ENCODE results near the gene SOHLH1. TPM values are rescaled to one million over a fixed set of nuclear protein-coding genes. Genes with fewer than 3 reads are reported as not detected.
"Not testable (repeated sequence)": the region's sequence is repeated elsewhere in the genome, so short reads cannot be mapped to it uniquely, and the experiment has no call there.

Gene SOHLH1
- total RNA-seq, 1 experiment from 2014 or later = not detected

DNA sequence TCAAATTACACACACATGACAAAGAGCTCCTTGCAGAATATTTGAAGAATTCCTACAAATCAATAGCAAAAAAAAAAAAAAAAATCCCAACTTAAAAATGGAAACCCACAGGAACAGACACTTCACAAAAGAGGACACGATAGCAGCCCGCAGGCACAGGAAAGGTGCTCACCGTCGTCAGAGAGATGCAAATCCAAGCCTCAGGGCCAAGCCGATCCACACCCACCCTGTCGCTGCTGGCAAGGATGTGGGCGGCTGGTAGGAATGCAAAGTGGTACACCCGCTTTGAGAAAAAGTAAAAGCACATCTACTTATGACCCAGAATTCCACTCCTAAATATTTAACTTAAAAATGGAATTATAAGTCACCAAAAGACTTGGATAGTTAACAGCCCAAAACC lies 25.3 kb downstream of the SOHLH1 start:
- peaks cover 3% of the 10 kb centered on the region for H3K4me1 Mint-ChIP-seq
- ChIA-PET CTCF (interaction anchor here (0.7 kb wide), 1 partner anchor 56 kb away, joined by 5 read pairs; no protein-coding TSS in a partner anchor), POLR2A (no interaction called here)

DNA sequence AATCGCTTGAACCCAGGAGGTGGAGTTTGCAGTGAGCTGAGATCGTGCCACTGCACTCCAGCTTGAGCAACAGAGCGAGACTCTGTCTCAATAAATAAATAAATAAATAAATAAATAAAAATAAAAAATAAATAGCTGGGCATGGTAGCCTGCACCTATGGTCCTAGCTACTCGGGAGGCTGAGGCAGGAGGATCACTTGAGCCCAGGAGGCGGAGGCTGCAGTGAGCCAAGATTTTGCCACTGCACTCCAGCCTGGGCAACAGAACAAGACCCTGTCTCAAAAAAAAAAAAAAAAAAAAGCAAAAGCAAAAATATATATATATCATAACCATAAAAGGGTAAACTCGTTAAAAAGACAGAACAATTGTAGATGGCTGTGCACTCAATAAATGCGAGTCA lies 26.5 kb downstream of the SOHLH1 start:
- POLR2A ChIA-PET; H3K4me1 Mint-ChIP-seq; ATAC-seq; H3K27me3 Mint-ChIP-seq (ENCODE audit: low read depth); H3K27ac Mint-ChIP-seq; DNase-seq (ENCODE audit: low spot score); H3K4me3 Mint-ChIP-seq: not testable (repeated sequence)
- CTCF ChIA-PET = interaction anchor here (0.5 to 2.1 kb wide), 3 partner anchors 48 to 521 kb away, joined by 3 to 8 read pairs (median 3); no protein-coding TSS in a partner anchor
- Mint-ChIP-seq H3K9me3 (peaks cover 11% of the 10 kb centered on the region), H3K36me3 (peaks cover 11% of the 10 kb centered on the region)

More for the DNA sequence above, 25.3 kb downstream of the SOHLH1 start:
- Mint-ChIP-seq H3K27ac (no peak overlapping the region), H3K9me3 (peaks cover 4% of the 10 kb centered on the region), H3K4me3 (no peak overlapping the region), H3K27me3 (ENCODE audit: low read depth) (no peaks in the 10 kb centered on the region), H3K36me3 (peaks cover 4% of the 10 kb centered on the region)
- TF ChIP-seq FOXJ3 (CRISPR knock-in tag; IDR thresholded peaks at IDR 0.05; ENCODE audit: borderline replicate concordance) (no peak), IRF2 (CRISPR knock-in tag; IDR thresholded peaks at IDR 0.05; ENCODE audit: borderline replicate concordance, low read depth) (no peak), SP1 (CRISPR knock-in tag; conservative IDR thresholded peaks at IDR 0.05) (no peak), SOX15 (CRISPR knock-in tag; IDR thresholded peaks at IDR 0.05) (no peak), ZNF416 (CRISPR knock-in tag; IDR thresholded peaks at IDR 0.05) (no peak), ELF4 (CRISPR knock-in tag; IDR thresholded peaks at IDR 0.05; ENCODE audit: low read depth) (no peak), FOXP1 (CRISPR knock-in tag; IDR thresholded peaks at IDR 0.05; ENCODE audit: borderline replicate concordance) (no peak), MXD4 (CRISPR knock-in tag; IDR thresholded peaks at IDR 0.05; ENCODE audit: borderline replicate concordance) (no peak), ETV6 (CRISPR knock-in tag; IDR thresholded peaks at IDR 0.05) (no peak), HMGA2 (CRISPR knock-in tag; IDR thresholded peaks at IDR 0.05) (no peak), ZNF121 (CRISPR knock-in tag; IDR thresholded peaks at IDR 0.05) (no peak), NFATC4 (CRISPR knock-in tag; IDR thresholded peaks at IDR 0.05) (no peak)
- TF ChIP-seq, protein P1, sequence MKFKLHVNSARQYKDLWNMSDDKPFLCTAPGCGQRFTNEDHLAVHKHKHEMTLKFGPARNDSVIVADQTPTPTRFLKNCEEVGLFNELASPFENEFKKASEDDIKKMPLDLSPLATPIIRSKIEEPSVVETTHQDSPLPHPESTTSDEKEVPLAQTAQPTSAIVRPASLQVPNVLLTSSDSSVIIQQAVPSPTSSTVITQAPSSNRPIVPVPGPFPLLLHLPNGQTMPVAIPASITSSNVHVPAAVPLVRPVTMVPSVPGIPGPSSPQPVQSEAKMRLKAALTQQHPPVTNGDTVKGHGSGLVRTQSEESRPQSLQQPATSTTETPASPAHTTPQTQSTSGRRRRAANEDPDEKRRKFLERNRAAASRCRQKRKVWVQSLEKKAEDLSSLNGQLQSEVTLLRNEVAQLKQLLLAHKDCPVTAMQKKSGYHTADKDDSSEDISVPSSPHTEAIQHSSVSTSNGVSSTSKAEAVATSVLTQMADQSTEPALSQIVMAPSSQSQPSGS (CRISPR knock-in tag; IDR thresholded peaks at IDR 0.05; ENCODE audit: borderline replicate concordance, low read depth) = no peak
- TF ChIP-seq, protein P2, sequence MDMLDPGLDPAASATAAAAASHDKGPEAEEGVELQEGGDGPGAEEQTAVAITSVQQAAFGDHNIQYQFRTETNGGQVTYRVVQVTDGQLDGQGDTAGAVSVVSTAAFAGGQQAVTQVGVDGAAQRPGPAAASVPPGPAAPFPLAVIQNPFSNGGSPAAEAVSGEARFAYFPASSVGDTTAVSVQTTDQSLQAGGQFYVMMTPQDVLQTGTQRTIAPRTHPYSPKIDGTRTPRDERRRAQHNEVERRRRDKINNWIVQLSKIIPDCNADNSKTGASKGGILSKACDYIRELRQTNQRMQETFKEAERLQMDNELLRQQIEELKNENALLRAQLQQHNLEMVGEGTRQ (CRISPR knock-in tag; IDR thresholded peaks at IDR 0.05) = no peak
- TF ChIP-seq, protein P3, sequence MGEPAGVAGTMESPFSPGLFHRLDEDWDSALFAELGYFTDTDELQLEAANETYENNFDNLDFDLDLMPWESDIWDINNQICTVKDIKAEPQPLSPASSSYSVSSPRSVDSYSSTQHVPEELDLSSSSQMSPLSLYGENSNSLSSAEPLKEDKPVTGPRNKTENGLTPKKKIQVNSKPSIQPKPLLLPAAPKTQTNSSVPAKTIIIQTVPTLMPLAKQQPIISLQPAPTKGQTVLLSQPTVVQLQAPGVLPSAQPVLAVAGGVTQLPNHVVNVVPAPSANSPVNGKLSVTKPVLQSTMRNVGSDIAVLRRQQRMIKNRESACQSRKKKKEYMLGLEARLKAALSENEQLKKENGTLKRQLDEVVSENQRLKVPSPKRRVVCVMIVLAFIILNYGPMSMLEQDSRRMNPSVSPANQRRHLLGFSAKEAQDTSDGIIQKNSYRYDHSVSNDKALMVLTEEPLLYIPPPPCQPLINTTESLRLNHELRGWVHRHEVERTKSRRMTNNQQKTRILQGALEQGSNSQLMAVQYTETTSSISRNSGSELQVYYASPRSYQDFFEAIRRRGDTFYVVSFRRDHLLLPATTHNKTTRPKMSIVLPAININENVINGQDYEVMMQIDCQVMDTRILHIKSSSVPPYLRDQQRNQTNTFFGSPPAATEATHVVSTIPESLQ (CRISPR knock-in tag; IDR thresholded peaks at IDR 0.05) = no peak
- TF ChIP-seq, protein P4, sequence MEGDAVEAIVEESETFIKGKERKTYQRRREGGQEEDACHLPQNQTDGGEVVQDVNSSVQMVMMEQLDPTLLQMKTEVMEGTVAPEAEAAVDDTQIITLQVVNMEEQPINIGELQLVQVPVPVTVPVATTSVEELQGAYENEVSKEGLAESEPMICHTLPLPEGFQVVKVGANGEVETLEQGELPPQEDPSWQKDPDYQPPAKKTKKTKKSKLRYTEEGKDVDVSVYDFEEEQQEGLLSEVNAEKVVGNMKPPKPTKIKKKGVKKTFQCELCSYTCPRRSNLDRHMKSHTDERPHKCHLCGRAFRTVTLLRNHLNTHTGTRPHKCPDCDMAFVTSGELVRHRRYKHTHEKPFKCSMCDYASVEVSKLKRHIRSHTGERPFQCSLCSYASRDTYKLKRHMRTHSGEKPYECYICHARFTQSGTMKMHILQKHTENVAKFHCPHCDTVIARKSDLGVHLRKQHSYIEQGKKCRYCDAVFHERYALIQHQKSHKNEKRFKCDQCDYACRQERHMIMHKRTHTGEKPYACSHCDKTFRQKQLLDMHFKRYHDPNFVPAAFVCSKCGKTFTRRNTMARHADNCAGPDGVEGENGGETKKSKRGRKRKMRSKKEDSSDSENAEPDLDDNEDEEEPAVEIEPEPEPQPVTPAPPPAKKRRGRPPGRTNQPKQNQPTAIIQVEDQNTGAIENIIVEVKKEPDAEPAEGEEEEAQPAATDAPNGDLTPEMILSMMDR (IDR thresholded peaks at IDR 0.05) = no peak
- TF ChIP-seq, protein P5, sequence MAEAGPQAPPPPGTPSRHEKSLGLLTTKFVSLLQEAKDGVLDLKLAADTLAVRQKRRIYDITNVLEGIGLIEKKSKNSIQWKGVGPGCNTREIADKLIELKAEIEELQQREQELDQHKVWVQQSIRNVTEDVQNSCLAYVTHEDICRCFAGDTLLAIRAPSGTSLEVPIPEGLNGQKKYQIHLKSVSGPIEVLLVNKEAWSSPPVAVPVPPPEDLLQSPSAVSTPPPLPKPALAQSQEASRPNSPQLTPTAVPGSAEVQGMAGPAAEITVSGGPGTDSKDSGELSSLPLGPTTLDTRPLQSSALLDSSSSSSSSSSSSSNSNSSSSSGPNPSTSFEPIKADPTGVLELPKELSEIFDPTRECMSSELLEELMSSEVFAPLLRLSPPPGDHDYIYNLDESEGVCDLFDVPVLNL (CRISPR knock-in tag; IDR thresholded peaks at IDR 0.05; ENCODE audit: borderline replicate concordance, low read depth) = no peak
- TF ChIP-seq, protein P6, sequence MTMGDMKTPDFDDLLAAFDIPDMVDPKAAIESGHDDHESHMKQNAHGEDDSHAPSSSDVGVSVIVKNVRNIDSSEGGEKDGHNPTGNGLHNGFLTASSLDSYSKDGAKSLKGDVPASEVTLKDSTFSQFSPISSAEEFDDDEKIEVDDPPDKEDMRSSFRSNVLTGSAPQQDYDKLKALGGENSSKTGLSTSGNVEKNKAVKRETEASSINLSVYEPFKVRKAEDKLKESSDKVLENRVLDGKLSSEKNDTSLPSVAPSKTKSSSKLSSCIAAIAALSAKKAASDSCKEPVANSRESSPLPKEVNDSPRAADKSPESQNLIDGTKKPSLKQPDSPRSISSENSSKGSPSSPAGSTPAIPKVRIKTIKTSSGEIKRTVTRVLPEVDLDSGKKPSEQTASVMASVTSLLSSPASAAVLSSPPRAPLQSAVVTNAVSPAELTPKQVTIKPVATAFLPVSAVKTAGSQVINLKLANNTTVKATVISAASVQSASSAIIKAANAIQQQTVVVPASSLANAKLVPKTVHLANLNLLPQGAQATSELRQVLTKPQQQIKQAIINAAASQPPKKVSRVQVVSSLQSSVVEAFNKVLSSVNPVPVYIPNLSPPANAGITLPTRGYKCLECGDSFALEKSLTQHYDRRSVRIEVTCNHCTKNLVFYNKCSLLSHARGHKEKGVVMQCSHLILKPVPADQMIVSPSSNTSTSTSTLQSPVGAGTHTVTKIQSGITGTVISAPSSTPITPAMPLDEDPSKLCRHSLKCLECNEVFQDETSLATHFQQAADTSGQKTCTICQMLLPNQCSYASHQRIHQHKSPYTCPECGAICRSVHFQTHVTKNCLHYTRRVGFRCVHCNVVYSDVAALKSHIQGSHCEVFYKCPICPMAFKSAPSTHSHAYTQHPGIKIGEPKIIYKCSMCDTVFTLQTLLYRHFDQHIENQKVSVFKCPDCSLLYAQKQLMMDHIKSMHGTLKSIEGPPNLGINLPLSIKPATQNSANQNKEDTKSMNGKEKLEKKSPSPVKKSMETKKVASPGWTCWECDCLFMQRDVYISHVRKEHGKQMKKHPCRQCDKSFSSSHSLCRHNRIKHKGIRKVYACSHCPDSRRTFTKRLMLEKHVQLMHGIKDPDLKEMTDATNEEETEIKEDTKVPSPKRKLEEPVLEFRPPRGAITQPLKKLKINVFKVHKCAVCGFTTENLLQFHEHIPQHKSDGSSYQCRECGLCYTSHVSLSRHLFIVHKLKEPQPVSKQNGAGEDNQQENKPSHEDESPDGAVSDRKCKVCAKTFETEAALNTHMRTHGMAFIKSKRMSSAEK (CRISPR knock-in tag; IDR thresholded peaks at IDR 0.05; ENCODE audit: borderline replicate concordance) = no peak
- TF ChIP-seq, protein P7, sequence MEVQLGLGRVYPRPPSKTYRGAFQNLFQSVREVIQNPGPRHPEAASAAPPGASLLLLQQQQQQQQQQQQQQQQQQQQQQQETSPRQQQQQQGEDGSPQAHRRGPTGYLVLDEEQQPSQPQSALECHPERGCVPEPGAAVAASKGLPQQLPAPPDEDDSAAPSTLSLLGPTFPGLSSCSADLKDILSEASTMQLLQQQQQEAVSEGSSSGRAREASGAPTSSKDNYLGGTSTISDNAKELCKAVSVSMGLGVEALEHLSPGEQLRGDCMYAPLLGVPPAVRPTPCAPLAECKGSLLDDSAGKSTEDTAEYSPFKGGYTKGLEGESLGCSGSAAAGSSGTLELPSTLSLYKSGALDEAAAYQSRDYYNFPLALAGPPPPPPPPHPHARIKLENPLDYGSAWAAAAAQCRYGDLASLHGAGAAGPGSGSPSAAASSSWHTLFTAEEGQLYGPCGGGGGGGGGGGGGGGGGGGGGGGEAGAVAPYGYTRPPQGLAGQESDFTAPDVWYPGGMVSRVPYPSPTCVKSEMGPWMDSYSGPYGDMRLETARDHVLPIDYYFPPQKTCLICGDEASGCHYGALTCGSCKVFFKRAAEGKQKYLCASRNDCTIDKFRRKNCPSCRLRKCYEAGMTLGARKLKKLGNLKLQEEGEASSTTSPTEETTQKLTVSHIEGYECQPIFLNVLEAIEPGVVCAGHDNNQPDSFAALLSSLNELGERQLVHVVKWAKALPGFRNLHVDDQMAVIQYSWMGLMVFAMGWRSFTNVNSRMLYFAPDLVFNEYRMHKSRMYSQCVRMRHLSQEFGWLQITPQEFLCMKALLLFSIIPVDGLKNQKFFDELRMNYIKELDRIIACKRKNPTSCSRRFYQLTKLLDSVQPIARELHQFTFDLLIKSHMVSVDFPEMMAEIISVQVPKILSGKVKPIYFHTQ (CRISPR knock-in tag; IDR thresholded peaks at IDR 0.05) = no peak
- no peak for ATAC-seq
- no peak for DNase-seq (ENCODE audit: low spot score)

All from WTC11 (cell line).